HEK293T (cell line): ENCODE data around the gene JAZF1.

Experiments used
- ELF4 ChIP-seq: fragments of 450-650 bp; IDR thresholded peaks from 2 replicates; pipeline ENCODE4 v1.6.1; 2017; ENCODE audit warnings: antibody characterized with exemption
- SP1 ChIP-seq: fragments of 450-650 bp; IDR thresholded peaks from 2 replicates; pipeline ENCODE4 v1.6.1; 2017
- TARDBP ChIP-seq: fragments of 450-650 bp; IDR thresholded peaks from 2 replicates; pipeline ENCODE4 v1.6.1; 2016

GRCh38 chr7:27922907-27923641, 257.5 kb downstream of the JAZF1 start:
- TF ChIP-seq SP1 (no peak), ELF4 (no peak), TARDBP (no peak)
